ENCODE results near the gene MGAT5B. TPM values are rescaled to one million over a fixed set of nuclear protein-coding genes. Genes with fewer than 3 reads are reported as not detected.

Gene MGAT5B
- total and polyA plus RNA-seq, 2 donors from 2014 or later = 0.56 to 2.3 TPM

DNA sequence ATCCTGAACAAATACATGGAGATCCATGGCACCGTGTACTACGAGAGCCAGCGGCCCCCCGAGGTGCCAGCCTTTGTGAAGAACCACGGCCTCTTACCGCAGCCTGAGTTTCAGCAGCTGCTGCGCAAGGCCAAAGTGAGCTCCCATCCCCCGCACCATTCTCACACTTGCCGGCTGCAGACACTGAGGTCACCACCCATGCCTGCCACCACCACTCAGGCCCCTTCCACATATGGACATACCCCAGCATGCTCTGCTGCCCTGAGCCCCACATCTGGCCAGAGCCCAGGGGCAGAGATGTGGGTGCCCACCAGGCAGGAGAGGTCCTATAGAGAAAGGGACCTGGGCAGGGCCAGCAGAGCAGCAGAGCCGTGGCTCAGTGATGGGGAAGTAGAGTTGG is 69.8 kb downstream of the MGAT5B start:
- H3K9ac ChIP-seq (ENCODE audit: low read length in 3 of 3) = no peak overlapping the region
- H3K4me3 ChIP-seq (ENCODE audit: low read length in 3 of 3) = no peak overlapping the region
- H3K27ac ChIP-seq (ENCODE audit: low read depth in 2 of 2, low read length in 2 of 2) = no peak overlapping the region
- H3K9me3 ChIP-seq (ENCODE audit: control insufficient read depth in 2 of 3, insufficient read depth in 1 of 3, low read length in 3 of 3) = no peaks in the 10 kb centered on the region
- no peaks in the 10 kb centered on the region for H3K36me3 ChIP-seq (ENCODE audit: control insufficient read depth in 2 of 3, insufficient read depth in 3 of 3, low read length in 3 of 3)
- intact Hi-C loops (cut with DNase I) = no loop called here
- H3K27me3 ChIP-seq (ENCODE audit: control insufficient read depth, insufficient read depth, low read length) = no peaks in the 10 kb centered on the region
- no peak for FAIRE-seq
- TF ChIP-seq, protein P1, sequence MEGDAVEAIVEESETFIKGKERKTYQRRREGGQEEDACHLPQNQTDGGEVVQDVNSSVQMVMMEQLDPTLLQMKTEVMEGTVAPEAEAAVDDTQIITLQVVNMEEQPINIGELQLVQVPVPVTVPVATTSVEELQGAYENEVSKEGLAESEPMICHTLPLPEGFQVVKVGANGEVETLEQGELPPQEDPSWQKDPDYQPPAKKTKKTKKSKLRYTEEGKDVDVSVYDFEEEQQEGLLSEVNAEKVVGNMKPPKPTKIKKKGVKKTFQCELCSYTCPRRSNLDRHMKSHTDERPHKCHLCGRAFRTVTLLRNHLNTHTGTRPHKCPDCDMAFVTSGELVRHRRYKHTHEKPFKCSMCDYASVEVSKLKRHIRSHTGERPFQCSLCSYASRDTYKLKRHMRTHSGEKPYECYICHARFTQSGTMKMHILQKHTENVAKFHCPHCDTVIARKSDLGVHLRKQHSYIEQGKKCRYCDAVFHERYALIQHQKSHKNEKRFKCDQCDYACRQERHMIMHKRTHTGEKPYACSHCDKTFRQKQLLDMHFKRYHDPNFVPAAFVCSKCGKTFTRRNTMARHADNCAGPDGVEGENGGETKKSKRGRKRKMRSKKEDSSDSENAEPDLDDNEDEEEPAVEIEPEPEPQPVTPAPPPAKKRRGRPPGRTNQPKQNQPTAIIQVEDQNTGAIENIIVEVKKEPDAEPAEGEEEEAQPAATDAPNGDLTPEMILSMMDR (IDR thresholded peaks at IDR 0.05; ENCODE audit: borderline replicate concordance, extremely low read depth, insufficient read depth) = no peak
- no peak for DNase-seq
- H3K4me1 ChIP-seq (ENCODE audit: control insufficient read depth in 2 of 3, insufficient read depth in 2 of 3, low read depth in 1 of 3, low read length in 3 of 3) = no peaks in the 10 kb centered on the region

DNA sequence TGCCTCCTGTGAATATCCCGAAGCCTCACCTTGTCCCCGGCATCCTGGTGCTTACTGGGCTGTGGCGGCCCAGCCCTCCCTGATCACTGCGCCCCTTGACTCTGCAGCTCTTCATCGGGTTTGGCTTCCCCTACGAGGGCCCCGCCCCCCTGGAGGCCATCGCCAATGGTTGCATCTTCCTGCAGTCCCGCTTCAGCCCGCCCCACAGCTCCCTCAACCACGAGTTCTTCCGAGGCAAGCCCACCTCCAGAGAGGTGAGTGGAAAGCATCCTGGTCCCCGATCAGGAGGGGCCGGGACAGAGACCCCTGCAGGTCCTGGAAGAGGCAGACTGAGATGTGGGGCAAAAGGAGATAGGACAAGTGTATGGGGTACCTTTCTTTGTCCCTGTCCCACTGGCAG is 72.1 kb downstream of the MGAT5B start:
- H3K4me1 ChIP-seq (ENCODE audit: control insufficient read depth in 2 of 3, insufficient read depth in 2 of 3, low read depth in 1 of 3, low read length in 3 of 3) = no peaks in the 10 kb centered on the region
- no peak overlapping the region for H3K9ac ChIP-seq (ENCODE audit: low read length in 3 of 3)
- TF ChIP-seq, protein P1 (IDR thresholded peaks at IDR 0.05; ENCODE audit: borderline replicate concordance, extremely low read depth, insufficient read depth) = no peak
- no peaks in the 10 kb centered on the region for H3K9me3 ChIP-seq (ENCODE audit: control insufficient read depth in 2 of 3, insufficient read depth in 1 of 3, low read length in 3 of 3)
- no peaks in the 10 kb centered on the region for H3K36me3 ChIP-seq (ENCODE audit: control insufficient read depth in 2 of 3, insufficient read depth in 3 of 3, low read length in 3 of 3)
- intact Hi-C loops (cut with DNase I) = no loop called here
- no peak for FAIRE-seq
- H3K27me3 ChIP-seq (ENCODE audit: control insufficient read depth, insufficient read depth, low read length) = no peaks in the 10 kb centered on the region
- H3K4me3 ChIP-seq (ENCODE audit: low read length in 3 of 3) = no peak overlapping the region
- DNase-seq = no peak
- H3K27ac ChIP-seq (ENCODE audit: low read depth in 2 of 2, low read length in 2 of 2) = no peak overlapping the region

DNA sequence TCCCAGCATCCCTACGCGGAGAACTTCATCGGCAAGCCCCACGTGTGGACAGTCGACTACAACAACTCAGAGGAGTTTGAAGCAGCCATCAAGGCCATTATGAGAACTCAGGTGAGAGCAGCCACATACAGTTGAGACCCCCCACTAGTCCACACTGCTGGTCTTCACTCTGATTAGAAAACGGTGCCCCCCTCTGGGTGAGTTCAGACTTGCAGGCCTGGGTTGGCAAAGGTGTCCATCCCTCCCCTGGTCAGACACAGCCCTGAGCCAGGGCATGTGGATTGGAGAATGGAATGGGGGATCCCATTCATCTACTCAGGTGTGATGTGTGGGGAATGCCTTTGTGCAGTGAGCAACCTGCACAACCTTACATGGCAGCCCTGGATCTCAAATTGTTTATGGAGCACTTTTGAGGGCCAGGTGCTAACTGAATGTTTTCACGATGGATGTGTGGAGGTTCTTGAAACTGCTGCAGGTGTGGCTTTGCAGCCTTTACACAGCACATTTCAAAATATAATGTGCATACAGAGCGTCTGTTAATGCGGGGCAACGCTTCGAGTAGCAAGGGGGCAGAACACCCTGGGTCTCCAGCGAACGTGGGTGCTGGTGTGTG is 72.6 kb downstream of the MGAT5B start:
- Histone ChIP-seq H3K36me3 (ENCODE audit: control insufficient read depth in 2 of 3, insufficient read depth in 3 of 3, low read length in 3 of 3) (no peaks in the 10 kb centered on the region), H3K27ac (ENCODE audit: low read depth in 2 of 2, low read length in 2 of 2) (no peak overlapping the region), H3K27me3 (ENCODE audit: control insufficient read depth, insufficient read depth, low read length) (no peaks in the 10 kb centered on the region), H3K9ac (ENCODE audit: low read length in 3 of 3) (no peak overlapping the region), H3K4me1 (ENCODE audit: control insufficient read depth in 2 of 3, insufficient read depth in 2 of 3, low read depth in 1 of 3, low read length in 3 of 3) (no peaks in the 10 kb centered on the region), H3K9me3 (ENCODE audit: control insufficient read depth in 2 of 3, insufficient read depth in 1 of 3, low read length in 3 of 3) (no peaks in the 10 kb centered on the region), H3K4me3 (ENCODE audit: low read length in 3 of 3) (no peak overlapping the region)
- intact Hi-C loops (cut with DNase I) = no loop called here
- DNase-seq (no peak), FAIRE-seq (no peak)
- TF ChIP-seq, protein P1 (IDR thresholded peaks at IDR 0.05; ENCODE audit: borderline replicate concordance, extremely low read depth, insufficient read depth) = no peak

DNA sequence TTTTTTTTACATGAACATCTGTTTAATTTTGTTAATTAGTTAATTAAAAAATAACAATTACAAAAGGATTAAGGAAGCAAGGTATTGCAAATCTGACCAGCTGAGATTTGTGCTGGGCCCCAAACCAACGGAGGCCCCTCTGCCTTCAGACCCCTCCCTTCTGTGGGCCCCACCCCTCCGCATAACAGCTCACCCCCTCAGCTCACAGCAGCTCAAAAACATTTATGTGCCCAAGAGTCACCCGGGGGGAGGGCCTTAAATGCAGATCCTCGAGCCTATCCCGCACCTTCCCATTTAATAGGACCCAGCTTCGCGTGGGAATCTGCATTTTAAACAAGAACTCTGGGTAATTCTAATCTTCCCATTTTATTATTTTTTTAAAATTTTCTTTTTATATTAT is 75.0 kb downstream of the MGAT5B start:
- intact Hi-C loops (cut with DNase I) = no loop called here
- TF ChIP-seq, protein P1 (IDR thresholded peaks at IDR 0.05; ENCODE audit: borderline replicate concordance, extremely low read depth, insufficient read depth) = no peak
- H3K36me3 ChIP-seq (ENCODE audit: control insufficient read depth in 2 of 3, insufficient read depth in 3 of 3, low read length in 3 of 3) = no peaks in the 10 kb centered on the region
- FAIRE-seq (no peak), DNase-seq (no peak)
- no peaks in the 10 kb centered on the region for H3K9me3 ChIP-seq (ENCODE audit: control insufficient read depth in 2 of 3, insufficient read depth in 1 of 3, low read length in 3 of 3)
- no peak overlapping the region for H3K4me3 ChIP-seq (ENCODE audit: low read length in 3 of 3)
- H3K4me1 ChIP-seq (ENCODE audit: control insufficient read depth in 2 of 3, insufficient read depth in 2 of 3, low read depth in 1 of 3, low read length in 3 of 3) = no peaks in the 10 kb centered on the region
- H3K27ac ChIP-seq (ENCODE audit: low read depth in 2 of 2, low read length in 2 of 2) = no peak overlapping the region
- no peaks in the 10 kb centered on the region for H3K27me3 ChIP-seq (ENCODE audit: control insufficient read depth, insufficient read depth, low read length)
- H3K9ac ChIP-seq (ENCODE audit: low read length in 3 of 3) = no peak overlapping the region
